Hepatocyte (in vitro differentiated cells): Measurements from ENCODE around the gene GAB1.

Experiments
- EZH2 ChIP-seq: fragments of 200-600 bp; sonication (generic); IDR thresholded peaks from 2 replicates; pipeline ENCODE4 v1.6.1; 2016; ENCODE audit warnings: antibody characterized with exemption, mild to moderate bottlenecking, borderline replicate concordance
- TF ChIP-seq, protein P1 (sequence below): fragments of 200-600 bp; sonication (generic); IDR thresholded peaks from 2 replicates; pipeline ENCODE4 v1.5.1; 2016; ENCODE audit warnings: antibody characterized with exemption, mild to moderate bottlenecking; ENCODE audit not compliant: poor library complexity

DNA sequence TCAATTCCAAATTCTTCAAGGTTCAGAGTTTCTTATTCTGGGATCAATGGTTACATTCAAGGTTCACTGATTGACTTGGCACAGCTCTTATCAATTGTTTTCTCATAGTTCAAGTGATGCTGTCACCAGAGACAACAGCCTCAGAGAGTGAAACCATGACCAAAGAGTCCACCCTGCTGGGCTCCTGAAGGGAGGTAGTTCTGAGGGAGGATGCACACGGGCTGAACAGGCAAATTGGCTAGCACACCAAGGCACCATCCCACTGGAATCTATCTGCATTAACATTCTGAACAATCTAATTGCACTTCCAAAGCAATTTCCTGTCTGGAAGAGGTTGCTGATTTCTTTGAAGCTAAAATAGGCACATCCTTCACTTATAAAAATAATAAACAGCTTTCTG is 16.6 kb upstream of the GAB1 start:
- TF ChIP-seq, protein P1, sequence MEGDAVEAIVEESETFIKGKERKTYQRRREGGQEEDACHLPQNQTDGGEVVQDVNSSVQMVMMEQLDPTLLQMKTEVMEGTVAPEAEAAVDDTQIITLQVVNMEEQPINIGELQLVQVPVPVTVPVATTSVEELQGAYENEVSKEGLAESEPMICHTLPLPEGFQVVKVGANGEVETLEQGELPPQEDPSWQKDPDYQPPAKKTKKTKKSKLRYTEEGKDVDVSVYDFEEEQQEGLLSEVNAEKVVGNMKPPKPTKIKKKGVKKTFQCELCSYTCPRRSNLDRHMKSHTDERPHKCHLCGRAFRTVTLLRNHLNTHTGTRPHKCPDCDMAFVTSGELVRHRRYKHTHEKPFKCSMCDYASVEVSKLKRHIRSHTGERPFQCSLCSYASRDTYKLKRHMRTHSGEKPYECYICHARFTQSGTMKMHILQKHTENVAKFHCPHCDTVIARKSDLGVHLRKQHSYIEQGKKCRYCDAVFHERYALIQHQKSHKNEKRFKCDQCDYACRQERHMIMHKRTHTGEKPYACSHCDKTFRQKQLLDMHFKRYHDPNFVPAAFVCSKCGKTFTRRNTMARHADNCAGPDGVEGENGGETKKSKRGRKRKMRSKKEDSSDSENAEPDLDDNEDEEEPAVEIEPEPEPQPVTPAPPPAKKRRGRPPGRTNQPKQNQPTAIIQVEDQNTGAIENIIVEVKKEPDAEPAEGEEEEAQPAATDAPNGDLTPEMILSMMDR = no peak
- TF ChIP-seq EZH2 = no peak
